Progenitor cell of endocrine pancreas (in vitro differentiated cells): ENCODE measurements around the gene SLC39A11. TPM values are rescaled to one million over a fixed set of nuclear protein-coding genes. Genes with fewer than 3 reads are reported as not detected.

Experiments used
- DNase-seq: peaks from one replicate; pipeline ENCODE4 v3.0.0; 2021; ENCODE audit warnings: low spot score; ENCODE audit not compliant: unreplicated experiment
- H3K27ac Mint-ChIP-seq: 2 replicates; pipeline ENCODE4 v1.8.0; 2021; ENCODE audit warnings: mild to moderate bottlenecking, moderate library complexity, mixed read lengths
- H3K27me3 Mint-ChIP-seq: 2 replicates; pipeline ENCODE4 v1.8.0; 2021; ENCODE audit warnings: mixed read lengths
- H3K36me3 Mint-ChIP-seq: 2 replicates; pipeline ENCODE4 v1.8.0; 2022; ENCODE audit warnings: mixed read lengths; ENCODE audit not compliant: insufficient read depth
- H3K4me1 Mint-ChIP-seq: 2 replicates; pipeline ENCODE4 v1.8.0; 2021; ENCODE audit warnings: low read depth, mixed read lengths
- H3K4me3 Mint-ChIP-seq: 2 replicates; pipeline ENCODE4 v1.8.0; 2021; ENCODE audit warnings: low read depth, mild to moderate bottlenecking, moderate library complexity, mixed read lengths
- H3K9me3 Mint-ChIP-seq: 2 replicates; pipeline ENCODE4 v1.8.0; 2021; ENCODE audit warnings: low read depth, mixed read lengths
- total RNA-seq: library from RNA; stranded (reverse); gene quantifications from 2 replicates; pipeline ENCODE4 v1.2.1, GENCODE V29; 2021
- TF ChIP-seq, protein P1 (sequence below): fragments of 200-600 bp; sonication (generic); IDR thresholded peaks from one replicate; pipeline ENCODE4 v1.5.0; 2021; ENCODE audit warnings: antibody characterized with exemption, mild to moderate bottlenecking; ENCODE audit not compliant: unreplicated experiment

Gene SLC39A11
- total RNA-seq, 1 donor from 2014 or later: 20.5 TPM

DNA sequence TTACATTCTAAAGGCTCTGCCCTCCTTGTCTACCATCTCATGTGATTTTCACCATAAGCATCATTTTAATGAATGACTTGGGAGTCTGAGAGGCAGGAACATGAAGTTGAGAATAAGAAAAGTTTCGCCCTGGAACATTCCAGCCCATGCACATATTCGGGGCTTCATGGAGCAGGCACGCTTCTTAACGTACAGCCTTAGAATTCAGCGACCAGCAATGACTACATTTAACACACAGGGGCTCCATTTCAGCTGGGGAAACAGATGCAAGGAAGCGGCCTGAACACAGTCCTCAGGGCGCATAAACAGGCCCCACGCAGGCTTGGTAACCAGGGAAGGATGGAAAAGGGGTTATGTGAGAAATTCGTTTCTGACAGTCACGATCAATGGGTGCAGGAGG is 357.4 kb downstream of the SLC39A11 start:
- Mint-ChIP-seq H3K27ac (no peak overlapping the region), H3K4me1 (peaks cover 2% of the 10 kb centered on the region), H3K9me3 (no peaks in the 10 kb centered on the region), H3K36me3 (no peaks in the 10 kb centered on the region), H3K4me3 (no peak overlapping the region), H3K27me3 (peaks cover 44% of the 10 kb centered on the region)
- TF ChIP-seq, protein P1, sequence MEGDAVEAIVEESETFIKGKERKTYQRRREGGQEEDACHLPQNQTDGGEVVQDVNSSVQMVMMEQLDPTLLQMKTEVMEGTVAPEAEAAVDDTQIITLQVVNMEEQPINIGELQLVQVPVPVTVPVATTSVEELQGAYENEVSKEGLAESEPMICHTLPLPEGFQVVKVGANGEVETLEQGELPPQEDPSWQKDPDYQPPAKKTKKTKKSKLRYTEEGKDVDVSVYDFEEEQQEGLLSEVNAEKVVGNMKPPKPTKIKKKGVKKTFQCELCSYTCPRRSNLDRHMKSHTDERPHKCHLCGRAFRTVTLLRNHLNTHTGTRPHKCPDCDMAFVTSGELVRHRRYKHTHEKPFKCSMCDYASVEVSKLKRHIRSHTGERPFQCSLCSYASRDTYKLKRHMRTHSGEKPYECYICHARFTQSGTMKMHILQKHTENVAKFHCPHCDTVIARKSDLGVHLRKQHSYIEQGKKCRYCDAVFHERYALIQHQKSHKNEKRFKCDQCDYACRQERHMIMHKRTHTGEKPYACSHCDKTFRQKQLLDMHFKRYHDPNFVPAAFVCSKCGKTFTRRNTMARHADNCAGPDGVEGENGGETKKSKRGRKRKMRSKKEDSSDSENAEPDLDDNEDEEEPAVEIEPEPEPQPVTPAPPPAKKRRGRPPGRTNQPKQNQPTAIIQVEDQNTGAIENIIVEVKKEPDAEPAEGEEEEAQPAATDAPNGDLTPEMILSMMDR: no peak
- no peak for DNase-seq

DNA sequence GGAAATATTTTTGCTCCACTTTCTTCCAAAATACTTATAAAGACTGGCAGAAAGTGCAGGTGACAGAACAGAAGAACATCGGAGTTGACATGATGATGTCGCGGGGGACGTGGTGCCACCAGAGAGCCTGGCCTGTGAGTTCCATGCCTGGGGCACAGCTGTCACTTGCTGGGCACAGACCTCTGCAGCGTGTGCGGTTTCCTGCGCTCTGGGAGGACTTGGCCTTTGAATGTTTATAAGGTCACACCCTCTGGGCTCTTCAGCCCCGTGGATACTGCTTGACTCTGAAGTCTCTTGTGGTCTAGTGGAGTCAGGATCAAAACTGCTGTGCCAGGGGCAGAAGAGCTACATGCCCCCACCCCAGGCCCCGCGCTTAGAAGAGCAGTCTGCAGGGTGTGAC is 357.9 kb downstream of the SLC39A11 start:
- no peak for DNase-seq
- TF ChIP-seq, protein P1: no peak
- Mint-ChIP-seq H3K4me3 (no peak overlapping the region), H3K9me3 (no peaks in the 10 kb centered on the region), H3K4me1 (peaks cover 2% of the 10 kb centered on the region), H3K27ac (no peak overlapping the region), H3K36me3 (no peaks in the 10 kb centered on the region), H3K27me3 (peaks cover 48% of the 10 kb centered on the region)

DNA sequence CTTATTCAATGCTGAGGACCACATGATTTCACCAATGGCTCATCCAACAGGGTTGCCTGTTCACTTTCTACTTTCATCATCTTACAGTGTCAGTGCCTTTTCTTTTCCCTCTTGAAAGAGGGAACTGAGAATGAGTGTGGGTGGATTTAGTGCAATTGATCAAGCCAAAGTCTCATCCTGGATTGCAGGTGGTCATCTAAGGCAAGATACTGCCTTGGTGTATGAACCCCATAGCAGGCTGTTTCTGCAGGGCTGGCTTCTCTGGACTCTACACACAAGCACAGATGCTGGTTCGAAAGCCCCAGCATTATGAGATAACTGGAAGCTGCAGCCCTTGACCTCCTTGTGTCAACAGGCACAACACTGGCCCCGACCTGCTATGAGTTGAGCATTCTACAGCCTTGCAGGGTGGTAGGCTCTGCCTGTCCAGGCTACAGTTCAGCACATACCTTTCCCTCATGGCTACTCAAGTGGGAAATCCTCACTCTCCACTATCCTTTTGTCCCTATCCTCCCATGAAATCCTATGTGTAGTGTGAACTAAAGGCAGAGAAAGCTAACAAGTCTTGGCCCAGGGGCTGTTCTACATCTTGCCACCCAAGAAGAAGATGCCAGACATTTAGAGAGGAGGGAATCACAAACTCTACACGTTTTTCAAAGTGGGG is 358.7 kb downstream of the SLC39A11 start:
- no peak for DNase-seq
- TF ChIP-seq, protein P1: no peak
- no peaks in the 10 kb centered on the region for H3K9me3 Mint-ChIP-seq
- no peak overlapping the region for H3K27ac Mint-ChIP-seq
- no peaks in the 10 kb centered on the region for H3K36me3 Mint-ChIP-seq
- H3K4me1 Mint-ChIP-seq: peaks cover 2% of the 10 kb centered on the region
- H3K4me3 Mint-ChIP-seq: no peak overlapping the region
- peaks cover 52% of the 10 kb centered on the region for H3K27me3 Mint-ChIP-seq

DNA sequence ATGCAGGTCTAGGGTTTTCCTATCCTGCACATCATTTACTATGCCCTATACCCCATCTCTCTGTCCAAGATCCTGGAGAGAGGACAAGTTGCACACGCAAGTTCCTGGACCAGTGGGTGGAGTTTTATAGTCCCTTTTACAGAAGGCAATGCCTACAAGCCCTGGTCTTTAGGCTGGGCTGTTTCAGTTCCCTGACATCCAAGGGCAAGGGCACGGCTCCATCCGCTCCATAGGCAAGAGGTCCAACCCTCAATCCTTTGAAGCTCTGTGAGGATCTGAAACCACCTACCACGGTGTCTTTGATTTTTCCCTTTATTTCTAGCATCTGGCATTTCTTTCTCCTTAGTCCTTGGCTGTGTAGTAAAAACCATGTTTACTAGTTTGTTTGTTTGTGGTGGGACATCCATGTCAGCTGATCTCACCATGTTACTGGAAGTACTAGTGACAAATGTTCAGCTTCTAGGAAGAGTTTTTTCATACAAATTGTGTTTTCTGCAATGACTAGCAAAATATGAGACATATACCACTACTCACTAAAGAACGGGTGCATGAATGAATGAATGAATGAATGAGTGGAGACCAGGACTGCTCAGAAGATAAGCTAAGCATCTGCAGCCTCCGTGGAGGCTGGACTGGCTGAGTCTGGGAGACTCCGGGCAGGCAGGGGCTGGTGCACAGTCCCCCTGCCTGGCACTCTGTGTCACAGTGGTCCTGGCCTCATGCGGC is 359.4 kb downstream of the SLC39A11 start:
- peaks cover 50% of the 10 kb centered on the region for H3K27me3 Mint-ChIP-seq
- H3K4me1 Mint-ChIP-seq: peaks cover 2% of the 10 kb centered on the region
- no peaks in the 10 kb centered on the region for H3K36me3 Mint-ChIP-seq
- no peak overlapping the region for H3K4me3 Mint-ChIP-seq
- TF ChIP-seq, protein P1: no peak
- no peaks in the 10 kb centered on the region for H3K9me3 Mint-ChIP-seq
- no peak for DNase-seq
- H3K27ac Mint-ChIP-seq: no peak overlapping the region

DNA sequence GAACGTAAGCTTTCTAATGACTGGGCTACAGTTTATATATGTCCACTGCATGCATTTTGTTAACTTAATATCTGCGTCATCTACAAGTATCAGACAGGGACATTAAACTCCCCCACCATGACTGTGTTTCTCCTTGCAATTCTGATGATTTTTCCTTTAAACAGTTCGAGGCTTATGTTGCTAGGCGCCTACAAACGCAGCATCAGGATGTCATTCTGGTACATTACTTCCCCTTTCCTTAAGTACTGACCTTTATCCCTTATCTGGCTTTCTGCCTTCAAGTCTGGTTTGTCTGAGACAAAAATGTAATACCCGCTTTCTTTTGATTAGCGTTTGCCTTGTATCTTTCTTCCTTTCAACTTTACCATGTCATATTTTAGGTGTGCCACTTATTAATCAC is 362.4 kb downstream of the SLC39A11 start:
- Mint-ChIP-seq H3K4me1 (peaks cover 6% of the 10 kb centered on the region), H3K27ac (no peak overlapping the region), H3K27me3 (peaks cover 44% of the 10 kb centered on the region), H3K36me3 (no peaks in the 10 kb centered on the region), H3K9me3 (no peaks in the 10 kb centered on the region), H3K4me3 (no peak overlapping the region)
- DNase-seq: no peak
- TF ChIP-seq, protein P1: no peak
